HEK293 (cell line): ENCODE data around the gene OSGEPL1.

ENCODE experiments used
- CTCF ChIP-seq: fragments of 450-650 bp; formaldehyde crosslinking; IDR thresholded peaks from 2 replicates; pipeline ENCODE4 v1.5.1; 2016; ENCODE audit warnings: missing biosample characterization, missing genetic modification characterization
- YY1 ChIP-seq: fragments of 450-650 bp; formaldehyde crosslinking; IDR thresholded peaks from 2 replicates; pipeline ENCODE4 v1.5.1; 2018; ENCODE audit warnings: missing biosample characterization, missing genetic modification characterization
- ZBTB17 ChIP-seq: fragments of 450-650 bp; formaldehyde crosslinking; IDR thresholded peaks from 2 replicates; pipeline ENCODE4 v1.5.1; 2016; ENCODE audit warnings: missing biosample characterization, missing genetic modification characterization
- ZBTB26 ChIP-seq: fragments of 450-650 bp; formaldehyde crosslinking; optimal IDR thresholded peaks from 2 replicates; pipeline ENCODE3; 2016; ENCODE audit warnings: missing biosample characterization, mild to moderate bottlenecking, missing genetic modification characterization
- ZBTB49 ChIP-seq: fragments of 450-650 bp; formaldehyde crosslinking; IDR thresholded peaks from 2 replicates; pipeline ENCODE4 v1.5.1; 2016; ENCODE audit warnings: missing biosample characterization, missing genetic modification characterization, low read depth
- ZNF26 ChIP-seq: fragments of 450-650 bp; formaldehyde crosslinking; IDR thresholded peaks from 2 replicates; pipeline ENCODE4 v1.5.1; 2016; ENCODE audit warnings: missing biosample characterization, missing genetic modification characterization
- ZNF292 ChIP-seq: fragments of 450-650 bp; formaldehyde crosslinking; IDR thresholded peaks from 2 replicates; pipeline ENCODE4 v1.5.1; 2016; ENCODE audit warnings: low read depth, missing biosample characterization, missing genetic modification characterization, borderline replicate concordance
- ZNF391 ChIP-seq: fragments of 450-650 bp; formaldehyde crosslinking; IDR thresholded peaks from 2 replicates; pipeline ENCODE4 v1.5.1; 2016; ENCODE audit warnings: low read depth, missing biosample characterization, missing genetic modification characterization, borderline replicate concordance
- ZNF580 ChIP-seq: fragments of 450-650 bp; formaldehyde crosslinking; IDR thresholded peaks from 2 replicates; pipeline ENCODE4 v1.5.1; 2016; ENCODE audit warnings: missing biosample characterization, missing genetic modification characterization
- ZNF670 ChIP-seq: fragments of 450-650 bp; formaldehyde crosslinking; IDR thresholded peaks from 2 replicates; pipeline ENCODE4 v1.5.1; 2016; ENCODE audit warnings: missing biosample characterization, missing genetic modification characterization, low read depth

GRCh38 chr2:189791338-189792042 is 28.9 kb upstream of the OSGEPL1 start:
- TF ChIP-seq CTCF (tag by site-specific recombination) (no peak), ZBTB26 (tag by site-specific recombination) (no peak), ZNF580 (tag by site-specific recombination) (no peak), ZBTB49 (no peak), ZNF292 (tag by site-specific recombination) (no peak), YY1 (tag by site-specific recombination) (no peak), ZNF670 (tag by site-specific recombination) (no peak), ZBTB17 (tag by site-specific recombination) (no peak), ZNF26 (tag by site-specific recombination) (no peak), ZNF391 (no peak)
